GM18511 (cell line): ENCODE results near the gene TMSB10.
"Not testable (repeated sequence)": the region's sequence is repeated elsewhere in the genome, so short reads cannot be mapped to it uniquely, and the experiment has no call there.

Source experiments
- ATAC-seq: cut with Tn5 transposase; IDR thresholded peaks from one replicate; pipeline ENCODE4 v1.9.1; 2021; ENCODE audit warnings: mild to moderate bottlenecking, moderate library complexity; ENCODE audit not compliant: unreplicated experiment

Gene TMSB10

GRCh38 chr2:84905181-84906107 is at the start of gene TMSB10:
Gene TMSB10, plus strand, starts transcription at chr2:84905656.
- ATAC-seq, result peak; percentile 65

- ATAC-seq, result no peak
These were observed 49.7 kb upstream of the TMSB10 start for GRCh38 chr2:84855731-84856130.

GRCh38 chr2:84856787-84857186 is 48.7 kb upstream of the TMSB10 start:
- peak; percentile 73 for ATAC-seq

GRCh38 chr2:84857566-84857965 is 47.9 kb upstream of the TMSB10 start:
- ATAC-seq, result no peak

- no peak for ATAC-seq
These were observed 47.3 kb upstream of the TMSB10 start for GRCh38 chr2:84858123-84858522.

- no peak for ATAC-seq
These were observed 46.5 kb upstream of the TMSB10 start for GRCh38 chr2:84858937-84859336.

GRCh38 chr2:84861539-84861938 is 43.9 kb upstream of the TMSB10 start:
- no peak for ATAC-seq

GRCh38 chr2:84862006-84862405 is 43.5 kb upstream of the TMSB10 start:
- no peak for ATAC-seq

GRCh38 chr2:84865181-84865783 is 40.2 kb upstream of the TMSB10 start:
- peak; percentile 70 for ATAC-seq

GRCh38 chr2:84866122-84866521 is 39.3 kb upstream of the TMSB10 start:
- no peak for ATAC-seq

GRCh38 chr2:84868327-84868726 is 37.1 kb upstream of the TMSB10 start:
- not testable (repeated sequence) for ATAC-seq

- ATAC-seq, result peak; percentile 66
These were observed 35.1 kb upstream of the TMSB10 start for GRCh38 chr2:84870306-84870705.

- not testable (repeated sequence) for ATAC-seq
These were observed 32.8 kb upstream of the TMSB10 start for GRCh38 chr2:84872691-84873090.

GRCh38 chr2:84873350-84873749 is 32.1 kb upstream of the TMSB10 start:
- ATAC-seq, result no peak

- ATAC-seq, result no peak
These were observed 30.9 kb upstream of the TMSB10 start for GRCh38 chr2:84874381-84875212.

- no peak for ATAC-seq
These were observed 30.3 kb upstream of the TMSB10 start for GRCh38 chr2:84875213-84875560.

- not testable (repeated sequence) for ATAC-seq
These were observed 29.8 kb upstream of the TMSB10 start for GRCh38 chr2:84875619-84876018.

GRCh38 chr2:84876369-84876768 is 29.1 kb upstream of the TMSB10 start:
- no peak for ATAC-seq

GRCh38 chr2:84878459-84878858 is 27.0 kb upstream of the TMSB10 start:
- peak; percentile 27 for ATAC-seq

GRCh38 chr2:84878896-84879583 is 26.4 kb upstream of the TMSB10 start:
- no peak for ATAC-seq
